Duodenal mucosa (tissue), 2 donors: ENCODE data around the gene MMP28.

ENCODE experiments used
- H3K27ac ChIP-seq: one replicate; pipeline ENCODE4 v1.7.0; 2013; ENCODE audit warnings: low read depth, low read length
- H3K27me3 ChIP-seq, 2 donors: one replicate each; pipeline ENCODE4 v1.7.0; 2013; ENCODE audit warnings: low read length in 2 of 2, control low read depth in 1 of 2; ENCODE audit not compliant: insufficient read depth in 2 of 2, control insufficient read depth in 1 of 2
- H3K36me3 ChIP-seq, 2 donors: one replicate each; pipeline ENCODE4 v1.7.0; 2013; ENCODE audit warnings: low read length in 2 of 2, control low read depth in 1 of 2; ENCODE audit not compliant: insufficient read depth in 2 of 2, control insufficient read depth in 1 of 2
- H3K4me1 ChIP-seq, 2 donors: one replicate each; pipeline ENCODE4 v1.7.0; 2013; ENCODE audit warnings: low read length in 2 of 2, control low read depth in 1 of 2; ENCODE audit not compliant: insufficient read depth in 2 of 2, control insufficient read depth in 1 of 2
- H3K4me3 ChIP-seq, 2 donors: one replicate each; pipeline ENCODE4 v1.7.0; 2013; ENCODE audit warnings: low read length in 2 of 2, low read depth in 1 of 2
- H3K9ac ChIP-seq, 2 donors: one replicate each; pipeline ENCODE4 v1.7.0; 2013; ENCODE audit warnings: low read length in 2 of 2, low read depth in 1 of 2
- H3K9me3 ChIP-seq, 2 donors: one replicate each; pipeline ENCODE4 v1.7.0; 2013; ENCODE audit warnings: low read length in 2 of 2, control low read depth in 1 of 2; ENCODE audit not compliant: control insufficient read depth in 1 of 2

MMP28 gene

GRCh38 chr17:35795007-35795870 is at the start of gene MMP28:
Gene MMP28, minus strand, starts transcription at chr17:35795641. Its CDS starts 264 bp downstream, at chr17:35795377.
- Histone ChIP-seq H3K4me1 (peaks cover 8 to 18% of the 10 kb centered on the region in 2 donors), H3K4me3 (peak within 1 kb of the TSS; percentile 76 to 83), H3K36me3 (no peaks in the 10 kb centered on the region), H3K27me3 (peaks cover 15 to 16% of the 10 kb centered on the region in 2 donors), H3K9ac (peak within 1 kb of the TSS; percentile 54 to 74), H3K9me3 (no peaks in the 10 kb centered on the region), H3K27ac (no peak within 1 kb of the TSS)

GRCh38 chr17:35844547-35844946 is 49.1 kb upstream of the MMP28 start:
- no peaks in the 10 kb centered on the region for H3K4me1 ChIP-seq
- H3K36me3 ChIP-seq: peaks cover 35 to 85% of the 10 kb centered on the region in 2 donors
- H3K27ac ChIP-seq: no peak overlapping the region
- no peak overlapping the region for H3K9ac ChIP-seq
- H3K4me3 ChIP-seq: no peak overlapping the region
- no peaks in the 10 kb centered on the region for H3K27me3 ChIP-seq
- H3K9me3 ChIP-seq: no peaks in the 10 kb centered on the region

- Histone ChIP-seq H3K27ac (no peak overlapping the region), H3K4me3 (no peak overlapping the region), H3K36me3 (peaks cover 35 to 86% of the 10 kb centered on the region in 2 donors), H3K4me1 (no peaks in the 10 kb centered on the region), H3K9ac (no peak overlapping the region), H3K9me3 (no peaks in the 10 kb centered on the region), H3K27me3 (no peaks in the 10 kb centered on the region)
These were observed 48.3 kb upstream of the MMP28 start for GRCh38 chr17:35843698-35844097.

GRCh38 chr17:35842239-35842638 is 46.8 kb upstream of the MMP28 start:
- no peak overlapping the region for H3K9ac ChIP-seq
- H3K36me3 ChIP-seq: peaks cover 41 to 87% of the 10 kb centered on the region in 2 donors
- no peak overlapping the region for H3K27ac ChIP-seq
- H3K9me3 ChIP-seq: no peaks in the 10 kb centered on the region
- no peaks in the 10 kb centered on the region for H3K27me3 ChIP-seq
- H3K4me3 ChIP-seq: no peak overlapping the region
- no peaks in the 10 kb centered on the region for H3K4me1 ChIP-seq

- Histone ChIP-seq H3K9me3 (no peaks in the 10 kb centered on the region), H3K27ac (no peak overlapping the region), H3K36me3 (peaks cover 46 to 90% of the 10 kb centered on the region in 2 donors), H3K4me3 (no peak overlapping the region), H3K9ac (no peak overlapping the region), H3K4me1 (no peaks in the 10 kb centered on the region), H3K27me3 (no peaks in the 10 kb centered on the region)
These were observed 46.1 kb upstream of the MMP28 start for GRCh38 chr17:35841505-35841904.

- Histone ChIP-seq H3K4me3 (no peak overlapping the region), H3K27ac (no peak overlapping the region), H3K36me3 (peaks cover 50 to 90% of the 10 kb centered on the region in 2 donors)
These were observed 45.7 kb upstream of the MMP28 start for GRCh38 chr17:35841101-35841500.

GRCh38 chr17:35825206-35825605 is 29.8 kb upstream of the MMP28 start:
- no peaks in the 10 kb centered on the region for H3K4me1 ChIP-seq
- H3K9me3 ChIP-seq: no peaks in the 10 kb centered on the region
- no peak overlapping the region for H3K4me3 ChIP-seq
- peaks cover 22 to 67% of the 10 kb centered on the region in 2 donors for H3K36me3 ChIP-seq
- no peak overlapping the region for H3K27ac ChIP-seq
- H3K9ac ChIP-seq: no peak overlapping the region
- H3K27me3 ChIP-seq: no peaks in the 10 kb centered on the region

More at GRCh38 chr17:35841101-35841500, 45.7 kb upstream of the MMP28 start:
- H3K4me1 ChIP-seq: no peaks in the 10 kb centered on the region
- H3K9me3 ChIP-seq: no peaks in the 10 kb centered on the region
- H3K9ac ChIP-seq: no peak overlapping the region
- H3K27me3 ChIP-seq: no peaks in the 10 kb centered on the region

GRCh38 chr17:35821308-35821707 is 25.9 kb upstream of the MMP28 start:
- no peak overlapping the region for H3K27ac ChIP-seq

GRCh38 chr17:35819455-35819854 is 24.0 kb upstream of the MMP28 start:
- H3K27ac ChIP-seq: no peak overlapping the region
- peaks cover 18 to 57% of the 10 kb centered on the region in 2 donors for H3K36me3 ChIP-seq
- H3K9ac ChIP-seq: no peak overlapping the region
- H3K4me1 ChIP-seq: no peaks in the 10 kb centered on the region
- no peak overlapping the region for H3K4me3 ChIP-seq
- no peaks in the 10 kb centered on the region for H3K27me3 ChIP-seq
- H3K9me3 ChIP-seq: no peaks in the 10 kb centered on the region

More at GRCh38 chr17:35821308-35821707, 25.9 kb upstream of the MMP28 start:
- no peaks in the 10 kb centered on the region for H3K27me3 ChIP-seq
- H3K4me1 ChIP-seq: no peaks in the 10 kb centered on the region
- no peaks in the 10 kb centered on the region for H3K9me3 ChIP-seq
- H3K4me3 ChIP-seq: no peak overlapping the region
- peaks cover 18 to 74% of the 10 kb centered on the region in 2 donors for H3K36me3 ChIP-seq
- no peak overlapping the region for H3K9ac ChIP-seq

GRCh38 chr17:35817196-35817595 is 21.8 kb upstream of the MMP28 start:
- Histone ChIP-seq H3K9ac (no peak overlapping the region), H3K36me3 (peaks cover 6 to 35% of the 10 kb centered on the region in 2 donors)

More at GRCh38 chr17:35817196-35817595, 21.8 kb upstream of the MMP28 start:
- H3K27ac ChIP-seq: no peak overlapping the region
- H3K27me3 ChIP-seq: no peaks in the 10 kb centered on the region
- peaks cover 0 to 3% of the 10 kb centered on the region in 2 donors for H3K4me1 ChIP-seq
- H3K4me3 ChIP-seq: no peak overlapping the region
- no peaks in the 10 kb centered on the region for H3K9me3 ChIP-seq
